H9 (cell line): ENCODE data around the gene MARVELD1. TPM values are rescaled to one million over a fixed set of nuclear protein-coding genes. Genes with fewer than 3 reads are reported as not detected.

Experiments used
- DNase-seq: peaks from one replicate; pipeline ENCODE4 v3.0.0-alpha.2; 2017
- H2AFZ ChIP-seq: one replicate; pipeline ENCODE4 v1.6.1; 2013; ENCODE audit warnings: mild to moderate bottlenecking, low read length, control low read depth, moderate library complexity
- H2AK5ac ChIP-seq: 2 replicates; pipeline ENCODE4 v1.6.1; 2013; ENCODE audit warnings: low read length, control low read depth, mixed read lengths; ENCODE audit not compliant: insufficient read length
- H2BK120ac ChIP-seq: one replicate; pipeline ENCODE4 v1.6.1; 2013; ENCODE audit warnings: low read depth, mild to moderate bottlenecking, low read length, control low read depth, inconsistent platforms; ENCODE audit not compliant: poor library complexity, severe bottlenecking
- H2BK12ac ChIP-seq: 2 replicates; pipeline ENCODE4 v1.6.1; 2013; ENCODE audit warnings: low read length, control low read depth, mixed read lengths, low read depth; ENCODE audit not compliant: insufficient read length
- H2BK15ac ChIP-seq: 2 replicates; pipeline ENCODE4 v1.6.1; 2013; ENCODE audit warnings: low read depth, low read length, control low read depth
- H2BK20ac ChIP-seq: one replicate; pipeline ENCODE4 v1.6.1; 2013; ENCODE audit warnings: low read depth, mild to moderate bottlenecking, low read length, control low read depth, inconsistent platforms; ENCODE audit not compliant: poor library complexity, severe bottlenecking
- H2BK5ac ChIP-seq: 2 replicates; pipeline ENCODE4 v1.6.1; 2013; ENCODE audit warnings: low read length, control low read depth, mixed read lengths; ENCODE audit not compliant: insufficient read length
- H3K14ac ChIP-seq: 2 replicates; pipeline ENCODE4 v1.6.1; 2013; ENCODE audit warnings: low read length, control low read depth; ENCODE audit not compliant: insufficient read depth
- H3K18ac ChIP-seq: 2 replicates; pipeline ENCODE4 v1.6.1; 2013; ENCODE audit warnings: low read depth, mild to moderate bottlenecking, mixed read lengths, low read length, control low read depth; ENCODE audit not compliant: insufficient read length
- H3K23ac ChIP-seq: 2 replicates; pipeline ENCODE4 v1.6.1; 2013; ENCODE audit warnings: low read length, control low read depth, mixed read lengths, low read depth; ENCODE audit not compliant: insufficient read length
- H3K23me2 ChIP-seq: 2 replicates; pipeline ENCODE4 v1.6.1; 2013; ENCODE audit warnings: low read depth, mild to moderate bottlenecking, mixed read lengths, low read length, control low read depth; ENCODE audit not compliant: insufficient read length, poor library complexity, severe bottlenecking
- H3K27ac ChIP-seq: 2 replicates; pipeline ENCODE4 v1.5.1; 2013; ENCODE audit warnings: low read length, control low read depth, mixed read lengths, low read depth; ENCODE audit not compliant: insufficient read length
- H3K27me3 ChIP-seq: 2 replicates; pipeline ENCODE4 v1.6.1; 2013; ENCODE audit warnings: low read length, control low read depth, inconsistent platforms; ENCODE audit not compliant: insufficient read depth
- H3K4ac ChIP-seq: 2 replicates; pipeline ENCODE4 v1.6.1; 2013; ENCODE audit warnings: low read depth, mild to moderate bottlenecking, control low read depth, inconsistent platforms, low read length, moderate library complexity
- H3K4me1 ChIP-seq: 2 replicates; pipeline ENCODE4 v1.6.1; 2013; ENCODE audit warnings: low read length, control low read depth, inconsistent platforms; ENCODE audit not compliant: insufficient read depth
- H3K4me2 ChIP-seq: 2 replicates; pipeline ENCODE4 v1.6.1; 2013; ENCODE audit warnings: low read length, control low read depth, mixed read lengths; ENCODE audit not compliant: insufficient read length, insufficient read depth
- H3K56ac ChIP-seq: 2 replicates; pipeline ENCODE4 v1.6.1; 2013; ENCODE audit warnings: low read depth, mild to moderate bottlenecking, mixed read lengths, low read length, control low read depth; ENCODE audit not compliant: insufficient read length
- H3K79me1 ChIP-seq: 2 replicates; pipeline ENCODE4 v1.6.1; 2013; ENCODE audit warnings: low read depth, mild to moderate bottlenecking, moderate library complexity, low read length, control low read depth, inconsistent platforms; ENCODE audit not compliant: insufficient read depth, poor library complexity, severe bottlenecking
- H3K79me2 ChIP-seq: 2 replicates; pipeline ENCODE4 v1.6.1; 2013; ENCODE audit warnings: low read length, control low read depth, inconsistent platforms; ENCODE audit not compliant: insufficient read depth
- H3K9ac ChIP-seq: 2 replicates; pipeline ENCODE4 v1.6.1; 2013; ENCODE audit warnings: low read length, control low read depth, mixed read lengths; ENCODE audit not compliant: insufficient read length; ENCODE audit errors: extremely low read depth
- H3K9me3 ChIP-seq: one replicate; pipeline ENCODE4 v1.6.1; 2013; ENCODE audit warnings: low read depth, low read length, inconsistent platforms; ENCODE audit not compliant: control insufficient read depth
- H3T11ph ChIP-seq: one replicate; pipeline ENCODE4 v1.6.1; 2013; ENCODE audit warnings: mild to moderate bottlenecking, low read length, control low read depth, inconsistent platforms
- H4K20me1 ChIP-seq: one replicate; pipeline ENCODE4 v1.6.1; 2013; ENCODE audit not compliant: control insufficient read depth, insufficient read length, insufficient read depth
- H4K5ac ChIP-seq: 2 replicates; pipeline ENCODE4 v1.6.1; 2013; ENCODE audit warnings: low read depth, mild to moderate bottlenecking, mixed read lengths, low read length, control low read depth; ENCODE audit not compliant: insufficient read length
- H4K8ac ChIP-seq: replicated peaks from 2 replicates; pipeline ENCODE4 v1.6.1; 2013; ENCODE audit warnings: low read length, control low read depth, mixed read lengths, low read depth; ENCODE audit not compliant: insufficient read length
- H4K91ac ChIP-seq: 2 replicates; pipeline ENCODE4 v1.6.1; 2013; ENCODE audit warnings: low read depth, mild to moderate bottlenecking, moderate library complexity, mixed read lengths, low read length, control low read depth; ENCODE audit not compliant: insufficient read length
- H3K27ac Mint-ChIP-seq, 3 experiments: 2 replicates in 2 of 3; 3 replicates in 1 of 3; pipeline ENCODE4 v1.8.0; 2020 to 2021; ENCODE audit warnings: mixed read lengths in 3 of 3, mild to moderate bottlenecking in 1 of 3, moderate library complexity in 1 of 3
- H3K27me3 Mint-ChIP-seq: 2 replicates; pipeline ENCODE4 v1.8.0; 2021; ENCODE audit warnings: low read depth, mild to moderate bottlenecking, moderate library complexity, mixed read lengths
- H3K36me3 Mint-ChIP-seq, 3 experiments: 2 replicates in 2 of 3; 3 replicates in 1 of 3; pipeline ENCODE4 v1.8.0; 2020 to 2021; ENCODE audit warnings: low read depth in 3 of 3, mixed read lengths in 3 of 3; ENCODE audit not compliant: insufficient read depth in 1 of 3
- H3K4me1 Mint-ChIP-seq, 2 experiments: 2 replicates each; pipeline ENCODE4 v1.8.0; 2020; ENCODE audit warnings: mixed read lengths in 2 of 2
- H3K4me3 Mint-ChIP-seq, 2 experiments: 2 replicates in 1 of 2; 3 replicates in 1 of 2; pipeline ENCODE4 v1.8.0; 2020 to 2021; ENCODE audit warnings: mild to moderate bottlenecking in 2 of 2, mixed read lengths in 2 of 2, moderate library complexity in 1 of 2
- H3K9me3 Mint-ChIP-seq, 2 experiments: 2 replicates in 1 of 2; 3 replicates in 1 of 2; pipeline ENCODE4 v1.8.0; 2020; ENCODE audit warnings: mild to moderate bottlenecking in 2 of 2, mixed read lengths in 2 of 2, moderate library complexity in 1 of 2
- WGBS: extraction: QIAGEN DNeasy Blood & Tissue Kit; methylation state at CpG from one replicate; pipeline ENCODE4 v1.1.7; 2013; ENCODE audit warnings: missing lambda C conversion rate, low lambda C conversion rate, mixed read lengths; ENCODE audit not compliant: insufficient read length; ENCODE audit errors: extremely low coverage; 5-methylcytosine and 5-hydroxymethylcytosine counted together
- total RNA-seq: library from RNA; stranded (reverse); gene quantifications from 2 replicates; pipeline ENCODE4 v1.2.1, GENCODE V29; 2021
- TF ChIP-seq, protein P1 (sequence below): fragments of 200-600 bp; sonication (generic); conservative IDR thresholded peaks from 3 replicates; pipeline ENCODE4 v1.8.0; 2021; ENCODE audit warnings: antibody characterized with exemption, mild to moderate bottlenecking

The MARVELD1 gene
- total RNA-seq, 1 experiment from 2014 or later: 26.7 TPM

GRCh38 chr10:97762056-97762455 lies 48.5 kb downstream of the MARVELD1 start:
- Histone ChIP-seq H3T11ph (no peak overlapping the region), H4K20me1 (no peaks in the 10 kb centered on the region), H3K4me1 (no peaks in the 10 kb centered on the region), H3K79me2 (no peaks in the 10 kb centered on the region), H2BK12ac (no peak overlapping the region), H2AK5ac (no peak overlapping the region), H2AFZ (no peak overlapping the region), H3K18ac (no peak overlapping the region), H4K8ac (no peak overlapping the region), H3K27ac (no peak overlapping the region), H3K14ac (no peak overlapping the region), H3K56ac (no peak overlapping the region), H2BK20ac (no peak overlapping the region), H3K79me1 (no peaks in the 10 kb centered on the region), H3K4ac (no peak overlapping the region), H3K23ac (no peak overlapping the region), H3K9ac (no peak overlapping the region), H3K23me2 (no peaks in the 10 kb centered on the region), H3K4me2 (no peak overlapping the region), H4K5ac (no peak overlapping the region), H2BK5ac (no peak overlapping the region), H4K91ac (no peak overlapping the region), H3K9me3 (no peaks in the 10 kb centered on the region), H2BK15ac (no peak overlapping the region), H3K27me3 (no peaks in the 10 kb centered on the region), H2BK120ac (no peak overlapping the region)
- Mint-ChIP-seq H3K27ac (no peak overlapping the region), H3K4me1 (peaks cover 23 to 38% of the 10 kb centered on the region in 2 experiments), H3K9me3 (no peaks in the 10 kb centered on the region), H3K36me3 (peaks cover 7 to 38% (median 15%) of the 10 kb centered on the region in 3 experiments), H3K4me3 (no peak overlapping the region), H3K27me3 (peaks cover 2% of the 10 kb centered on the region; the same call in 1 of the 2 replicates)
- TF ChIP-seq, protein P1, sequence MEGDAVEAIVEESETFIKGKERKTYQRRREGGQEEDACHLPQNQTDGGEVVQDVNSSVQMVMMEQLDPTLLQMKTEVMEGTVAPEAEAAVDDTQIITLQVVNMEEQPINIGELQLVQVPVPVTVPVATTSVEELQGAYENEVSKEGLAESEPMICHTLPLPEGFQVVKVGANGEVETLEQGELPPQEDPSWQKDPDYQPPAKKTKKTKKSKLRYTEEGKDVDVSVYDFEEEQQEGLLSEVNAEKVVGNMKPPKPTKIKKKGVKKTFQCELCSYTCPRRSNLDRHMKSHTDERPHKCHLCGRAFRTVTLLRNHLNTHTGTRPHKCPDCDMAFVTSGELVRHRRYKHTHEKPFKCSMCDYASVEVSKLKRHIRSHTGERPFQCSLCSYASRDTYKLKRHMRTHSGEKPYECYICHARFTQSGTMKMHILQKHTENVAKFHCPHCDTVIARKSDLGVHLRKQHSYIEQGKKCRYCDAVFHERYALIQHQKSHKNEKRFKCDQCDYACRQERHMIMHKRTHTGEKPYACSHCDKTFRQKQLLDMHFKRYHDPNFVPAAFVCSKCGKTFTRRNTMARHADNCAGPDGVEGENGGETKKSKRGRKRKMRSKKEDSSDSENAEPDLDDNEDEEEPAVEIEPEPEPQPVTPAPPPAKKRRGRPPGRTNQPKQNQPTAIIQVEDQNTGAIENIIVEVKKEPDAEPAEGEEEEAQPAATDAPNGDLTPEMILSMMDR: no peak
- no CpG with 5 or more reads among the region's 10 CpGs for WGBS
- DNase-seq: no peak
